KMS-11 (cell line): ENCODE measurements around the gene GATA3.

Experiments
- H2AFZ ChIP-seq: fragments of 200-600 bp; sonication (generic); 2 replicates; pipeline ENCODE4 v1.6.1; 2016; ENCODE audit warnings: antibody characterized with exemption, mixed run types, low read depth
- H3K27ac ChIP-seq: fragments of 200-600 bp; sonication (generic); 2 replicates; pipeline ENCODE4 v1.6.1; 2016; ENCODE audit warnings: mild to moderate bottlenecking, mixed run types
- H3K27me3 ChIP-seq: fragments of 200-600 bp; sonication (generic); 2 replicates; pipeline ENCODE4 v1.6.1; 2017; ENCODE audit warnings: mild to moderate bottlenecking, low read depth, mixed run types, moderate library complexity; ENCODE audit not compliant: insufficient read depth
- H3K36me3 ChIP-seq: fragments of 200-600 bp; sonication (generic); 2 replicates; pipeline ENCODE4 v1.6.1; 2017; ENCODE audit warnings: mild to moderate bottlenecking, mixed run types; ENCODE audit not compliant: insufficient read depth
- H3K4me1 ChIP-seq: fragments of 200-600 bp; sonication (generic); 2 replicates; pipeline ENCODE4 v1.6.1; 2016; ENCODE audit warnings: mild to moderate bottlenecking, low read depth, mixed run types; ENCODE audit not compliant: poor library complexity, severe bottlenecking
- H3K4me2 ChIP-seq: fragments of 200-600 bp; sonication (generic); 2 replicates; pipeline ENCODE4 v1.7.0; 2016; ENCODE audit warnings: mild to moderate bottlenecking, mixed run types
- H3K4me3 ChIP-seq: fragments of 200-600 bp; sonication (generic); IDR thresholded peaks from 2 replicates; pipeline ENCODE4 v1.6.1; 2017; ENCODE audit warnings: low read depth, low read length, mixed read lengths; ENCODE audit not compliant: insufficient read depth
- H3K79me2 ChIP-seq: fragments of 200-600 bp; sonication (generic); 2 replicates; pipeline ENCODE4 v1.6.1; 2016; ENCODE audit warnings: low read depth, mixed run types; ENCODE audit not compliant: insufficient read depth
- H3K9ac ChIP-seq: fragments of 200-600 bp; sonication (generic); 2 replicates; pipeline ENCODE4 v1.6.1; 2016; ENCODE audit warnings: mild to moderate bottlenecking, mixed run types
- H4K20me1 ChIP-seq: fragments of 200-600 bp; sonication (generic); 2 replicates; pipeline ENCODE4 v1.6.1; 2016; ENCODE audit warnings: mild to moderate bottlenecking, mixed run types; ENCODE audit not compliant: insufficient read depth
- CTCF ChIP-seq: fragments of 200-600 bp; sonication (generic); conservative IDR thresholded peaks from 2 replicates; pipeline ENCODE4 v1.6.1; 2017; ENCODE audit warnings: low read depth, mild to moderate bottlenecking, antibody characterized with exemption, low read length, moderate library complexity, mixed read lengths

Gene GATA3

GRCh38 chr10:8074881-8075280 is 20.4 kb downstream of the GATA3 start:
- no peak overlapping the region for H3K4me2 ChIP-seq
- H3K36me3 ChIP-seq, result no peaks in the 10 kb centered on the region

GRCh38 chr10:8075282-8076260 is 21.1 kb downstream of the GATA3 start:
- H3K36me3 ChIP-seq, result no peaks in the 10 kb centered on the region
- H3K4me2 ChIP-seq, result no peak overlapping the region
- no peaks in the 10 kb centered on the region for H3K4me1 ChIP-seq
- H2AFZ ChIP-seq, result no peak overlapping the region
- no peak overlapping the region for H3K9ac ChIP-seq
- H4K20me1 ChIP-seq, result no peaks in the 10 kb centered on the region
- no peak overlapping the region for H3K27ac ChIP-seq
- no peak for TF ChIP-seq CTCF
- H3K27me3 ChIP-seq, result no peaks in the 10 kb centered on the region
- H3K4me3 ChIP-seq, result no peak overlapping the region
- H3K79me2 ChIP-seq, result no peaks in the 10 kb centered on the region

More at GRCh38 chr10:8074881-8075280, 20.4 kb downstream of the GATA3 start:
- no peak overlapping the region for H3K4me3 ChIP-seq
- H2AFZ ChIP-seq, result no peak overlapping the region
- H3K4me1 ChIP-seq, result no peaks in the 10 kb centered on the region
- H4K20me1 ChIP-seq, result no peaks in the 10 kb centered on the region
- TF ChIP-seq CTCF, result no peak
- H3K27ac ChIP-seq, result no peak overlapping the region
- no peaks in the 10 kb centered on the region for H3K27me3 ChIP-seq
- no peaks in the 10 kb centered on the region for H3K79me2 ChIP-seq
- H3K9ac ChIP-seq, result no peak overlapping the region

- no peak overlapping the region for H3K9ac ChIP-seq
- H2AFZ ChIP-seq, result no peak overlapping the region
- no peaks in the 10 kb centered on the region for H3K4me1 ChIP-seq
- H3K27ac ChIP-seq, result no peak overlapping the region
- no peak for TF ChIP-seq CTCF
- H3K4me2 ChIP-seq, result no peak overlapping the region
- H3K27me3 ChIP-seq, result no peaks in the 10 kb centered on the region
- no peaks in the 10 kb centered on the region for H3K36me3 ChIP-seq
- H4K20me1 ChIP-seq, result no peaks in the 10 kb centered on the region
- no peaks in the 10 kb centered on the region for H3K79me2 ChIP-seq
- no peak overlapping the region for H3K4me3 ChIP-seq
Observed at GRCh38 chr10:8076933-8077332, 22.4 kb downstream of the GATA3 start.

GRCh38 chr10:8078027-8078426 is 23.5 kb downstream of the GATA3 start:
- H2AFZ ChIP-seq, result no peak overlapping the region
- H3K27ac ChIP-seq, result no peak overlapping the region
- no peaks in the 10 kb centered on the region for H3K36me3 ChIP-seq
- no peak overlapping the region for H3K9ac ChIP-seq
- no peak overlapping the region for H3K4me3 ChIP-seq
- no peaks in the 10 kb centered on the region for H3K27me3 ChIP-seq
- no peaks in the 10 kb centered on the region for H3K79me2 ChIP-seq
- H3K4me2 ChIP-seq, result no peak overlapping the region
- TF ChIP-seq CTCF, result no peak
- H3K4me1 ChIP-seq, result no peaks in the 10 kb centered on the region
- no peaks in the 10 kb centered on the region for H4K20me1 ChIP-seq
